Measurements from ENCODE around the gene MEGF8. TPM values are rescaled to one million over a fixed set of nuclear protein-coding genes. Genes with fewer than 3 reads are reported as not detected.

Gene MEGF8
- total and polyA plus RNA-seq, 10 of the 15 experiments (the other 5 are each of a cell fraction or from before 2014, with no cell fraction given): 0.43 to 12.8 (median 2.7) TPM

DNA sequence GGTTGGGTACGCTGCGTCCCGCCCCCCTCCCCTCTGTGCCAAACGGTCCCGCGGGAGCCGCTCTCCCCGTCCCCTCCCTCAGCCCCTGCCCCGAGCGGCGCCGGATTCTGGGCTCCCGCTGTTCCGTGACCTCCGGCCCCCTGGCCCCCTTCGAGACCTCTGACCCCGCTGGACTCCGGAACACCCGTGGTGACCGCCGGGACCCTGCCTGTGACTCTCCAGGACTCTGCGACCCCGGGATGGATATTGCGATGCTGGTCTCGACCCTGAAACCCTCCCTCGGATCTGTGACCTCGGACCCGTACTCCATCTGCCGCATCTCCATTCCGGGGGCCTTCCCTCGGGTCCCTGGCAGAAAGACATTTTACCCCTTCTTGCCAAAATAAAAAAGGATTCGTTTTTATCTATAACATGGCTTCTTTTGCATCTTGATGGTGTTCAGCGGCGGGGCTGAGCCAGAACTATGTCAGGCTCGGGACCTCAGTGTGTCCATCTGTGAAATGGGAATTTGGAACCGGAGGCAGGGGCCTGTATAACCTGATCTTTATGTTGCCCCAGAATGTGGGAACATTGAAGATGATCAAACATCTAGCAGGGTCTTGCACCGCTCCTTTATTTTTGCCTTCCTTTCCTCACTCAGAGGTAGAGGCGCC is 654 bp upstream of the MEGF8 start:
- Histone ChIP-seq H2AFZ (ENCODE audit: control insufficient read depth, low read depth, low read length) (peak overlapping the region; percentile 92), H3K27me3 (replicated peaks in 1 of 2; ENCODE audit: control insufficient read depth in 2 of 2, insufficient read depth in 2 of 2, low read length in 1 of 2) (peaks cover 3 to 4% of the 10 kb centered on the region in 2 experiments; a peak in 2 of 4 replicates), H4K20me1 (ENCODE audit: control insufficient read depth, insufficient read depth) (no peaks in the 10 kb centered on the region), H3K9me3 (replicated peaks; ENCODE audit: control insufficient read depth, insufficient read depth, low read length) (no peaks in the 10 kb centered on the region), H3K27ac (ENCODE audit: control insufficient read depth, insufficient read depth) (no peak overlapping the region), H3K9ac (ENCODE audit: control insufficient read depth, insufficient read depth, low read length) (peak overlapping the region; percentile 11; the same call in 1 of the 2 replicates), H3K4me2 (ENCODE audit: control insufficient read depth, insufficient read depth) (peak overlapping the region; percentile 81), H3K79me2 (ENCODE audit: control insufficient read depth, insufficient read depth, low read length) (peaks cover 13% of the 10 kb centered on the region), H3K36me3 (ENCODE audit: control insufficient read depth in 2 of 2, insufficient read depth in 2 of 2, low read length in 1 of 2) (no peaks in the 10 kb centered on the region), H3K4me3 (peak overlapping the region; percentile 74; the same call in 1 of the 2 replicates), H3K4me1 (ENCODE audit: control insufficient read depth, insufficient read depth, low read length) (peaks cover 7% of the 10 kb centered on the region)
- CTCF ChIA-PET: no interaction called here
- no peak for FAIRE-seq
- RAD21 ChIA-PET (ENCODE audit: unreplicated experiment): no interaction called here
- ATAC-seq: no peak
- 3% methylated on average over 31 of the region's 38 CpGs for WGBS (ENCODE audit: insufficient coverage, insufficient replicate concordance, low lambda C conversion rate, missing lambda C conversion rate)
- DNase-seq (ENCODE audit: low read depth, low spot score): no peak
- in situ Hi-C loops (cut with MboI) (no loop called here), intact Hi-C loops (cut with micrococcal nuclease; ENCODE audit: unreplicated experiment) (loop anchor here (1.0 to 10.0 kb wide), 4 partner anchors 72 to 220 kb away; no protein-coding TSS in a partner anchor)
- no TSS peak for BruUV-seq (replicated peaks)
- no peak for TF ChIP-seq SIX5 (IDR thresholded peaks at IDR 0.05; ENCODE audit: low read depth, low read length, severe bottlenecking)
- no peak for TF ChIP-seq FOXM1 (IDR thresholded peaks at IDR 0.05; ENCODE audit: low read depth, low read length)
- TF ChIP-seq RAD21 (IDR thresholded peaks at IDR 0.05; ENCODE audit: insufficient read depth, low read depth, low read length): 0 out of 2 replicates have a peak, but pooled peaks have one; percentile 72
- no peak for TF ChIP-seq KAT2A (conservative IDR thresholded peaks at IDR 0.05; ENCODE audit: control insufficient read depth, low read depth, low read length)
- peak; percentile 86; the same call in 1 of the 2 replicates for TF ChIP-seq SMARCA5 (IDR thresholded peaks at IDR 0.05)
- TF ChIP-seq RFX5 (IDR thresholded peaks at IDR 0.05; ENCODE audit: low read depth, low read length): no peak
- TF ChIP-seq DPF2 (IDR thresholded peaks at IDR 0.05): no peak
- TF ChIP-seq, protein P1, sequence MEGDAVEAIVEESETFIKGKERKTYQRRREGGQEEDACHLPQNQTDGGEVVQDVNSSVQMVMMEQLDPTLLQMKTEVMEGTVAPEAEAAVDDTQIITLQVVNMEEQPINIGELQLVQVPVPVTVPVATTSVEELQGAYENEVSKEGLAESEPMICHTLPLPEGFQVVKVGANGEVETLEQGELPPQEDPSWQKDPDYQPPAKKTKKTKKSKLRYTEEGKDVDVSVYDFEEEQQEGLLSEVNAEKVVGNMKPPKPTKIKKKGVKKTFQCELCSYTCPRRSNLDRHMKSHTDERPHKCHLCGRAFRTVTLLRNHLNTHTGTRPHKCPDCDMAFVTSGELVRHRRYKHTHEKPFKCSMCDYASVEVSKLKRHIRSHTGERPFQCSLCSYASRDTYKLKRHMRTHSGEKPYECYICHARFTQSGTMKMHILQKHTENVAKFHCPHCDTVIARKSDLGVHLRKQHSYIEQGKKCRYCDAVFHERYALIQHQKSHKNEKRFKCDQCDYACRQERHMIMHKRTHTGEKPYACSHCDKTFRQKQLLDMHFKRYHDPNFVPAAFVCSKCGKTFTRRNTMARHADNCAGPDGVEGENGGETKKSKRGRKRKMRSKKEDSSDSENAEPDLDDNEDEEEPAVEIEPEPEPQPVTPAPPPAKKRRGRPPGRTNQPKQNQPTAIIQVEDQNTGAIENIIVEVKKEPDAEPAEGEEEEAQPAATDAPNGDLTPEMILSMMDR (IDR thresholded peaks at IDR 0.05 in 2 of 3, conservative IDR thresholded peaks at IDR 0.05 in 1 of 3; ENCODE audit: control insufficient read depth in 2 of 3, extremely low read depth in 1 of 3, insufficient read depth in 1 of 3, low read depth in 3 of 3, low read length in 3 of 3): peak in 1 of 3 experiments; percentile 90; a peak in 2 of 6 replicates
- no peak for TF ChIP-seq CEBPZ (IDR thresholded peaks at IDR 0.05; ENCODE audit: low read depth, low read length)
- TF ChIP-seq EZH2 (IDR thresholded peaks at IDR 0.05; ENCODE audit: borderline replicate concordance, control insufficient read depth, low read depth, low read length): 0 out of 2 replicates have a peak, but pooled peaks have one; percentile 69
- 0 out of 2 replicates have a peak, but pooled peaks have one; percentile 57 for TF ChIP-seq YY1 (IDR thresholded peaks at IDR 0.05; ENCODE audit: low read depth, low read length)
- 0 out of 2 replicates have a peak, but pooled peaks have one; percentile 6 for TF ChIP-seq TARDBP (IDR thresholded peaks at IDR 0.05; ENCODE audit: borderline replicate concordance)
- no peak for TF ChIP-seq EGR1 (IDR thresholded peaks at IDR 0.05; ENCODE audit: borderline replicate concordance in 1 of 2, low read depth in 2 of 2, low read length in 2 of 2)
- no peak for TF ChIP-seq BACH1 (IDR thresholded peaks at IDR 0.05; ENCODE audit: borderline replicate concordance)
- TF ChIP-seq ZNF217 (IDR thresholded peaks at IDR 0.05): peak; percentile 47; the same call in 1 of the 2 replicates
- SMC1A ChIA-PET (ENCODE audit: uncharacterized antibody, unreplicated experiment): no interaction called here
- POLR2A ChIA-PET: no interaction called here

Data from GM12878 (cell line).